ENCODE results near the gene ERC1. TPM values are rescaled to one million over a fixed set of nuclear protein-coding genes. Genes with fewer than 3 reads are reported as not detected.

ERC1 gene
- total RNA-seq, 2 donors from 2014 or later = 18.9 to 72.9 TPM

DNA sequence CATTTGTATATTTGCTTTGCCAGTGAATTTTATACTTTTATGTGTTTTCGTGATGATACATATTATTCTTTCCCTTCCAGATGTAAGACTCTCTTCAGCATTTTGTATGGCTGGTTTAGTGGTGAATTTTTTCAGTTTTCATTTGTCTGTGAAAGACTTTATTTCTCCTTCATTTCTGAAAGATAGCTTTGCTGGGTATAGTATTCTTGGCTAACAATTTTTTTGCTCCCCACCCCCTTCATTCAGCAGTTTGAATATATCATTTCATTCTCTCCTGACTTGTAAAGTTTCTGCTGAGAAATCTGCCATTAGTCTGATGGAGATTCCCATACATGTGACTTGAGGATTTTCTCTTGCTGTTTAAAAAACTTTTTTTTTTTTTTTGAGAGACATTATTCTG lies 72.8 kb downstream of the ERC1 start:
- no peak overlapping the region for H3K27ac ChIP-seq
- TF ChIP-seq POLR2AphosphoS5 (IDR thresholded peaks at IDR 0.05) (no peak), POLR2A (IDR thresholded peaks at IDR 0.05) (no peak)
- TF ChIP-seq, protein P1, sequence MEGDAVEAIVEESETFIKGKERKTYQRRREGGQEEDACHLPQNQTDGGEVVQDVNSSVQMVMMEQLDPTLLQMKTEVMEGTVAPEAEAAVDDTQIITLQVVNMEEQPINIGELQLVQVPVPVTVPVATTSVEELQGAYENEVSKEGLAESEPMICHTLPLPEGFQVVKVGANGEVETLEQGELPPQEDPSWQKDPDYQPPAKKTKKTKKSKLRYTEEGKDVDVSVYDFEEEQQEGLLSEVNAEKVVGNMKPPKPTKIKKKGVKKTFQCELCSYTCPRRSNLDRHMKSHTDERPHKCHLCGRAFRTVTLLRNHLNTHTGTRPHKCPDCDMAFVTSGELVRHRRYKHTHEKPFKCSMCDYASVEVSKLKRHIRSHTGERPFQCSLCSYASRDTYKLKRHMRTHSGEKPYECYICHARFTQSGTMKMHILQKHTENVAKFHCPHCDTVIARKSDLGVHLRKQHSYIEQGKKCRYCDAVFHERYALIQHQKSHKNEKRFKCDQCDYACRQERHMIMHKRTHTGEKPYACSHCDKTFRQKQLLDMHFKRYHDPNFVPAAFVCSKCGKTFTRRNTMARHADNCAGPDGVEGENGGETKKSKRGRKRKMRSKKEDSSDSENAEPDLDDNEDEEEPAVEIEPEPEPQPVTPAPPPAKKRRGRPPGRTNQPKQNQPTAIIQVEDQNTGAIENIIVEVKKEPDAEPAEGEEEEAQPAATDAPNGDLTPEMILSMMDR (IDR thresholded peaks at IDR 0.05) = no peak
- H3K36me3 ChIP-seq = no peaks in the 10 kb centered on the region
- H3K27me3 ChIP-seq (replicated peaks; ENCODE audit: insufficient read depth) = no peaks in the 10 kb centered on the region
- 100% methylated on average over 1 of the region's 1 CpG for WGBS
- H3K9me3 ChIP-seq = no peaks in the 10 kb centered on the region
- no peak overlapping the region for H3K4me3 ChIP-seq
- intact Hi-C loops (cut with DNase I) = no loop called here
- no peak for DNase-seq (ENCODE audit: low spot score)
- H3K4me1 ChIP-seq (replicated peaks) = no peaks in the 10 kb centered on the region

DNA sequence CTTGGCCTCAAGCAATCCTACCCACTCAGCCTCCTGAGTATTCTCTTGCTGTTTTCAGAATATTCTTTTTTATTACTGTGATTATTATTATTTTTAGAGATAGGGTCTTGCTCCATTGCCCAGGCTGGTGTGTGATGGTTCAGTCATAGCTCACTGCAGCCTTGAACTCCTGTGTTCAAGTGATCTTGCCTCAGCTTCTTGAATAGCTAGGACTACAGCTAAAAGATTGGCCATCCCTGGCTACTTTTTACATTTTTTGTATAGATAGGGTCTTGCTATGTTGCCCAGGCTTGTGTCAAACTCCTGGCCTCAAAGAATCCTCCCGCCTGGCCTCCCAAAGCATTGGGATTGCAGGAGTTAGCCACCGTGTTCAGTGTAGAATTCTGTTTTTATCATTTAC lies 73.3 kb downstream of the ERC1 start:
- 100% methylated on average over 2 of the region's 2 CpGs for WGBS
- intact Hi-C loops (cut with DNase I) = no loop called here
- Histone ChIP-seq H3K27ac (no peak overlapping the region), H3K9me3 (no peaks in the 10 kb centered on the region), H3K4me3 (no peak overlapping the region), H3K36me3 (no peaks in the 10 kb centered on the region), H3K27me3 (replicated peaks; ENCODE audit: insufficient read depth) (no peaks in the 10 kb centered on the region), H3K4me1 (replicated peaks) (no peaks in the 10 kb centered on the region)
- no peak for DNase-seq (ENCODE audit: low spot score)
- TF ChIP-seq POLR2AphosphoS5 (IDR thresholded peaks at IDR 0.05) = no peak
- TF ChIP-seq, protein P1 (IDR thresholded peaks at IDR 0.05) = no peak

DNA sequence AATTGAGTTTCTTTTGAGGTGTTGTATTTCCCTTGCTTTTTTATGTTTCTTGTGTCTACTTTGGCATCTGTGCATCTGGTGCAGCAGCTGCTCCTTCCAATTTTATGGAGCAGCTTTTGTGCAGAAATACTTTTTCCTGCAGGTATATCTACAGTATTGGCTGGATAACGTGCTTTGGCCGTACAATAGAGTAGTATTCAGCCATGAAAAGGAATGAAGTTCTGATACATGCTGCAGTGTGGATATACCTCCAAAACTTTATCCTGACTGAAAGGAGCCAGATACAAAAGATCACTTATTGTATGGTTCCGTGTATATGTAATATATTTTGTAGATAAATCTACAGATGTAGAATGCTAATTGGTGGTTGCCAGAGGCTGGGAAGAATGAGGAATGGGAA lies 74.6 kb downstream of the ERC1 start:
- Histone ChIP-seq H3K36me3 (no peaks in the 10 kb centered on the region), H3K9me3 (no peaks in the 10 kb centered on the region), H3K4me3 (no peak overlapping the region), H3K27me3 (replicated peaks; ENCODE audit: insufficient read depth) (no peaks in the 10 kb centered on the region), H3K27ac (no peak overlapping the region), H3K4me1 (replicated peaks) (no peaks in the 10 kb centered on the region)
- no peak for DNase-seq (ENCODE audit: low spot score)
- intact Hi-C loops (cut with DNase I) = no loop called here
- TF ChIP-seq POLR2AphosphoS5 (IDR thresholded peaks at IDR 0.05) (no peak), POLR2A (IDR thresholded peaks at IDR 0.05) (no peak)
- TF ChIP-seq, protein P1 (IDR thresholded peaks at IDR 0.05) = no peak
- WGBS = over 99% methylated on average over 3 of the region's 3 CpGs

DNA sequence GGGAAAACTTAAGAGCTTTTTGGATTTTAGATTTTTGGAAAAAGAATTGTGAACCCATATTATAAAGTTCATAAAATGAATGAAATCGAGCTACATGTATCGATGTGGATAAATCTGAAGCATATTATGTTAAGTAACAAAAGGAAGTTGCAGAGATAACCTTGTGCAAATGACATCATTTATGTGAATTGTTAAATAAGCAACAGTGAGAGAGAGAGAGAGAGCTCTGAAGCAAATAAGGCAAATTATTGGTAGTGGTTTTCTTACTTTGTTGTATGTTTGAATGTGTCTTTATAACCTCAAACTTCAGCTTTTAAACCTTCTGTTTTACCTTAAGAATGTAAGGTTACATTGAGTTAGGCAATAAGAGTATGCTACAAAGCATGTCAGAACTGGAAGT lies 78.8 kb downstream of the ERC1 start:
- Histone ChIP-seq H3K27ac (no peak overlapping the region), H3K9me3 (no peaks in the 10 kb centered on the region), H3K36me3 (no peaks in the 10 kb centered on the region), H3K4me1 (replicated peaks) (no peaks in the 10 kb centered on the region), H3K4me3 (no peak overlapping the region), H3K27me3 (replicated peaks; ENCODE audit: insufficient read depth) (no peaks in the 10 kb centered on the region)
- no peak for DNase-seq (ENCODE audit: low spot score)
- intact Hi-C loops (cut with DNase I) = no loop called here
- WGBS = 88% methylated on average over 2 of the region's 2 CpGs
- no peak for TF ChIP-seq POLR2A (IDR thresholded peaks at IDR 0.05)
- no peak for TF ChIP-seq POLR2AphosphoS5 (IDR thresholded peaks at IDR 0.05)
- TF ChIP-seq, protein P1 (IDR thresholded peaks at IDR 0.05) = no peak

DNA sequence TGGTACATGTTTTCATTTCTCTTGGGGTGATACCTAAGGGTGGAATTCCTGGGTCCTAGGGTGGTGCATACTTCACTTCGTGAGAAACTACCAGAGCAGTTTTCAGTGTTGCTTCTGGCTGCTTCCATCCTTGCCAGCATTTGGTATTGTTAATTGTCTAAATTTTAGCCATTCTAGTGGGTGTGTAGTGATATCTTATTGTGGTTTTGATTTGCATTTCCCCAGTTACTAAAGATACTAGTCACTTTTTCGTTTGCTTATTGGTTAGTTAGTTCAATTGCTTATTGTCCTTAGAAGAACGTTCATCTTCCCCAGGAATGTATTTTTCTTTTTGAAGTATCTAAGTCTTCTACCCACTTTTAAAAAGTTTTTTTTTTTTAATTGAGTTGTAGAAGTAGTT lies 80.2 kb downstream of the ERC1 start:
- TF ChIP-seq POLR2AphosphoS5 (IDR thresholded peaks at IDR 0.05) = no peak
- no peak for TF ChIP-seq POLR2A (IDR thresholded peaks at IDR 0.05)
- TF ChIP-seq, protein P1 (IDR thresholded peaks at IDR 0.05) = no peak
- Histone ChIP-seq H3K27ac (no peak overlapping the region), H3K36me3 (no peaks in the 10 kb centered on the region), H3K4me1 (replicated peaks) (no peaks in the 10 kb centered on the region), H3K27me3 (replicated peaks; ENCODE audit: insufficient read depth) (no peaks in the 10 kb centered on the region), H3K4me3 (no peak overlapping the region), H3K9me3 (no peaks in the 10 kb centered on the region)
- intact Hi-C loops (cut with DNase I) = no loop called here
- 77% methylated on average over 3 of the region's 3 CpGs for WGBS
- DNase-seq (ENCODE audit: low spot score) = no peak
